Breast epithelium (tissue), 3 donors: ENCODE measurements around the gene ME2.

Experiments used
- POLR2A ChIP-seq: fragments of 450-650 bp; IDR thresholded peaks from one replicate; pipeline ENCODE4 v1.6.1; 2016; ENCODE audit warnings: antibody characterized with exemption, mild to moderate bottlenecking, moderate library complexity
- POLR2AphosphoS5 ChIP-seq, 3 donors: sonication (generic); formaldehyde crosslinking; IDR thresholded peaks; one replicate each; pipeline ENCODE4 v1.6.1; 2017; ENCODE audit warnings: antibody characterized with exemption in 3 of 3
- TF ChIP-seq, protein P1 (sequence below), 3 donors: fragments of 450-650 bp; IDR thresholded peaks; one replicate each; pipeline ENCODE4 v1.5.1; 2016 to 2017; ENCODE audit warnings: antibody characterized with exemption in 3 of 3, mild to moderate bottlenecking in 3 of 3, moderate library complexity in 3 of 3

DNA sequence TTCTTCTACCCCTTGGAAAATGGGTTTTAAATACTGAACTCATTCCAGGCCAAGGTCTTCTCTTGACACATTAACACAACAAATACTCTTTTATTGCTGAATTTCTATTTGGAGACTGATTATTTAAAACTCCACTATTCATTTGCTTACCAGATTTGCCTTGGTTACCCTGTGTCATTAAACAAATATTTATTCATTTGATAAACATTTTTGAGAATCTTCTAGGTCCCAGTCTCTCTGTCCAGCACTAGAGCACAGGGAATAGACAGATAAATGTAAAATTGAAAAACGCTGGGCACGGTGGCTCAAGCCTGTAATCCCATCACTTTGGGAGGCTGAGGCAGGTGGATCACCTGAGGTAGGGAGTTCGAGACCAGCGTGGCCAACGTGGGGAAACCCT, 49.3 kb upstream of the ME2 start:
- TF ChIP-seq POLR2A: no peak
- TF ChIP-seq POLR2AphosphoS5 (IDR thresholded peaks at IDR 0.05): no peak
- TF ChIP-seq, protein P1, sequence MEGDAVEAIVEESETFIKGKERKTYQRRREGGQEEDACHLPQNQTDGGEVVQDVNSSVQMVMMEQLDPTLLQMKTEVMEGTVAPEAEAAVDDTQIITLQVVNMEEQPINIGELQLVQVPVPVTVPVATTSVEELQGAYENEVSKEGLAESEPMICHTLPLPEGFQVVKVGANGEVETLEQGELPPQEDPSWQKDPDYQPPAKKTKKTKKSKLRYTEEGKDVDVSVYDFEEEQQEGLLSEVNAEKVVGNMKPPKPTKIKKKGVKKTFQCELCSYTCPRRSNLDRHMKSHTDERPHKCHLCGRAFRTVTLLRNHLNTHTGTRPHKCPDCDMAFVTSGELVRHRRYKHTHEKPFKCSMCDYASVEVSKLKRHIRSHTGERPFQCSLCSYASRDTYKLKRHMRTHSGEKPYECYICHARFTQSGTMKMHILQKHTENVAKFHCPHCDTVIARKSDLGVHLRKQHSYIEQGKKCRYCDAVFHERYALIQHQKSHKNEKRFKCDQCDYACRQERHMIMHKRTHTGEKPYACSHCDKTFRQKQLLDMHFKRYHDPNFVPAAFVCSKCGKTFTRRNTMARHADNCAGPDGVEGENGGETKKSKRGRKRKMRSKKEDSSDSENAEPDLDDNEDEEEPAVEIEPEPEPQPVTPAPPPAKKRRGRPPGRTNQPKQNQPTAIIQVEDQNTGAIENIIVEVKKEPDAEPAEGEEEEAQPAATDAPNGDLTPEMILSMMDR (IDR thresholded peaks at IDR 0.05): no peak
